ENCODE measurements around the gene KCTD19.

The KCTD19 gene

GRCh38 chr16:67336648-67337047, 10.1 kb upstream of the KCTD19 start:
- TF ChIP-seq NFRKB (IDR thresholded peaks at IDR 0.05) (no peak), CTBP1 (IDR thresholded peaks at IDR 0.05; ENCODE audit: borderline replicate concordance) (no peak), BHLHE40 (IDR thresholded peaks at IDR 0.05; ENCODE audit: borderline replicate concordance) (no peak), SP1 (IDR thresholded peaks at IDR 0.05) (no peak), FOXM1 (IDR thresholded peaks at IDR 0.05; ENCODE audit: borderline replicate concordance) (no peak), TARDBP (IDR thresholded peaks at IDR 0.05) (no peak), L3MBTL2 (conservative IDR thresholded peaks at IDR 0.05) (no peak), ELF4 (IDR thresholded peaks at IDR 0.05) (no peak), FOXA1 (IDR thresholded peaks at IDR 0.05) (no peak), PKNOX1 (IDR thresholded peaks at IDR 0.05) (no peak), ZNF384 (IDR thresholded peaks at IDR 0.05) (no peak), ARNT (IDR thresholded peaks at IDR 0.05) (no peak), SUZ12 (IDR thresholded peaks at IDR 0.05) (no peak)
- ChIA-PET POLR2A (no interaction called here), CTCF (no interaction called here)
- DNase-seq (ENCODE audit: extremely low spot score) = no peak

DNA sequence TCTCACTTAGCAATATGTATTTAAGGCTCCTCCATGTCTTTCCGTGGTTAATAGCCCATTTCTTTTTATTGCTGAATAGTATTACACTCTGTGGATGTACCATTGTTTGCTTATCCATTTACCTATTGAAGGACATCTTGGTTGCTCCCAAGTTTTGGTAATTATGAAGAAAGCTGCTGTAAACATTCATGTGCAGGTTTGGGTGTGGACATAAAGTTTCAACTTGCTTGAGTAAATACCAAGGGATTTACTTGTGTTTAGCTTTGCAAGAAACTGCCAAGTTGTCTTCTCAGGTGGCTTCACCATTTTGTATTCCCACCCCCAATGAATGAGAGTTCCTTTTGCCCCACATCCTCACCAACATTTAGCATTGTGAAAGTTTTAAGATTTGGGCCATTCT, 9.6 kb upstream of the KCTD19 start:
- ChIA-PET POLR2A (interaction anchor here (0.8 kb wide), 1 partner anchor 9 kb away, joined by 4 read pairs; the partner anchor contains the start of gene LRRC36), CTCF (no interaction called here)
- TF ChIP-seq TARDBP (IDR thresholded peaks at IDR 0.05) = no peak
- no peak for TF ChIP-seq CTBP1 (IDR thresholded peaks at IDR 0.05; ENCODE audit: borderline replicate concordance)
- no peak for TF ChIP-seq HDGF (IDR thresholded peaks at IDR 0.05; ENCODE audit: borderline replicate concordance)
- no peak for TF ChIP-seq PKNOX1 (IDR thresholded peaks at IDR 0.05)
- no peak for TF ChIP-seq LEF1 (IDR thresholded peaks at IDR 0.05; ENCODE audit: borderline replicate concordance)
- no peak for TF ChIP-seq BHLHE40 (IDR thresholded peaks at IDR 0.05; ENCODE audit: borderline replicate concordance)
- TF ChIP-seq FOXM1 (IDR thresholded peaks at IDR 0.05; ENCODE audit: borderline replicate concordance) = no peak
- TF ChIP-seq SP1 (IDR thresholded peaks at IDR 0.05) = no peak
- TF ChIP-seq L3MBTL2 (conservative IDR thresholded peaks at IDR 0.05) = no peak
- TF ChIP-seq ARNT (IDR thresholded peaks at IDR 0.05) = no peak
- no peak for TF ChIP-seq FOXK2 (IDR thresholded peaks at IDR 0.05)
- TF ChIP-seq SUZ12 (IDR thresholded peaks at IDR 0.05) = no peak
- TF ChIP-seq NFRKB (IDR thresholded peaks at IDR 0.05) = no peak
- TF ChIP-seq FOXA1 (IDR thresholded peaks at IDR 0.05) = no peak
- no peak for TF ChIP-seq ZNF384 (IDR thresholded peaks at IDR 0.05)
- no peak for TF ChIP-seq ELF4 (IDR thresholded peaks at IDR 0.05)
- DNase-seq (ENCODE audit: extremely low spot score) = no peak

- no peak for TF ChIP-seq FOXM1 (IDR thresholded peaks at IDR 0.05; ENCODE audit: borderline replicate concordance)
- TF ChIP-seq SUZ12 (IDR thresholded peaks at IDR 0.05) = no peak
- no peak for TF ChIP-seq SP1 (IDR thresholded peaks at IDR 0.05)
- no peak for TF ChIP-seq TARDBP (IDR thresholded peaks at IDR 0.05)
- TF ChIP-seq BHLHE40 (IDR thresholded peaks at IDR 0.05; ENCODE audit: borderline replicate concordance) = no peak
- TF ChIP-seq ZNF384 (IDR thresholded peaks at IDR 0.05) = no peak
- ChIA-PET POLR2A (no interaction called here), CTCF (no interaction called here)
- DNase-seq (ENCODE audit: extremely low spot score) = no peak
These were observed 6.8 kb upstream of the KCTD19 start for GRCh38 chr16:67333315-67333714.

- no peak for DNase-seq (ENCODE audit: extremely low spot score)
- POLR2A ChIA-PET = no interaction called here
- TF ChIP-seq TARDBP (IDR thresholded peaks at IDR 0.05) (no peak), FOXA1 (IDR thresholded peaks at IDR 0.05) (no peak), ELF4 (IDR thresholded peaks at IDR 0.05) (no peak), FOXM1 (IDR thresholded peaks at IDR 0.05; ENCODE audit: borderline replicate concordance) (no peak), CTBP1 (IDR thresholded peaks at IDR 0.05; ENCODE audit: borderline replicate concordance) (no peak)
- CTCF ChIA-PET = no interaction called here
These were observed 3.4 kb upstream of the KCTD19 start for GRCh38 chr16:67329901-67330300.

GRCh38 chr16:67327743-67328142, 1.2 kb upstream of the KCTD19 start:
- POLR2A ChIA-PET = interaction anchor here (2.1 kb wide), 1 partner anchor 13 kb away, joined by 9 read pairs; no protein-coding TSS in a partner anchor
- CTCF ChIA-PET = interaction anchor here (0.9 to 2.4 kb wide), 4 partner anchors 12 to 100 kb away, joined by 3 to 11 read pairs (median 6); partner anchors contain the start of gene ZDHHC1
- TF ChIP-seq HDGF (IDR thresholded peaks at IDR 0.05; ENCODE audit: borderline replicate concordance) = no peak
- no peak for TF ChIP-seq FOXA1 (IDR thresholded peaks at IDR 0.05)
- TF ChIP-seq ZNF384 (IDR thresholded peaks at IDR 0.05) = no peak
- TF ChIP-seq L3MBTL2 (conservative IDR thresholded peaks at IDR 0.05) = no peak
- TF ChIP-seq ELF4 (IDR thresholded peaks at IDR 0.05) = no peak
- TF ChIP-seq TARDBP (IDR thresholded peaks at IDR 0.05) = no peak
- no peak for TF ChIP-seq PKNOX1 (IDR thresholded peaks at IDR 0.05)
- no peak for TF ChIP-seq SUZ12 (IDR thresholded peaks at IDR 0.05)
- no peak for TF ChIP-seq LEF1 (IDR thresholded peaks at IDR 0.05; ENCODE audit: borderline replicate concordance)
- no peak for TF ChIP-seq NFRKB (IDR thresholded peaks at IDR 0.05)
- no peak for TF ChIP-seq ARNT (IDR thresholded peaks at IDR 0.05)
- no peak for TF ChIP-seq FOXM1 (IDR thresholded peaks at IDR 0.05; ENCODE audit: borderline replicate concordance)
- TF ChIP-seq SP1 (IDR thresholded peaks at IDR 0.05) = no peak
- DNase-seq (ENCODE audit: extremely low spot score) = no peak

DNA sequence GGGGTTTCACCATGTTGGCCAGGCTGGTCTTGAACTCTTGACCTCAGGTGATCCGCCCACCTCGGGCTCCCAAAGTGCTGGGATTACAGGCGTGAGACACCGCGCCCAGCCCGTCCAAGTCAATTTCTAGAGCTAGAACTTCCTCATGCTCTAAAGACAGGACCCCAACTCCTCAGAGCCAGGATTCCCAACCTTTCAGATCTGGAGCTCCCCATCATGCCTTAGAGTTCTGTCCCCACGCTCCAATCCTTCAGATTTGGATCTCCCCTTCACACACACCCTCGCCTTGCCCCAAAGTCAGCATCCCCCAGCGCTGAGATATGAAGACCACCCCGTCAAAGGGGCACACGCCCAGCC, 448 bp downstream of the KCTD19 start:
- no peak for DNase-seq (ENCODE audit: extremely low spot score)
- TF ChIP-seq ARNT (IDR thresholded peaks at IDR 0.05) = no peak
- TF ChIP-seq SP1 (IDR thresholded peaks at IDR 0.05) = no peak
- no peak for TF ChIP-seq NFRKB (IDR thresholded peaks at IDR 0.05)
- no peak for TF ChIP-seq PKNOX1 (IDR thresholded peaks at IDR 0.05)
- ChIA-PET CTCF (interaction anchor here (0.7 to 2.4 kb wide), 8 partner anchors 11 to 721 kb away, joined by 3 to 11 read pairs (median 4); no protein-coding TSS in a partner anchor), POLR2A (interaction anchor here (1.0 to 2.1 kb wide), 5 partner anchors 11 to 155 kb away, joined by 3 to 9 read pairs (median 3); partner anchors contain the start of gene ATP6V0D1)

All from HEK293T (cell line).